ENCODE data around the gene KYAT1.

- TF ChIP-seq CTCF (IDR thresholded peaks at IDR 0.05 in 8 of 11, conservative IDR thresholded peaks at IDR 0.05 in 3 of 11), result no peak
- TF ChIP-seq POLR2A (IDR thresholded peaks at IDR 0.05), result no peak
Observed at GRCh38 chr9:128846680-128847030, 35.1 kb downstream of the KYAT1 start.

All from spleen (tissue), 7 donors.